RPMI8226 (cell line): ENCODE results near the gene GDPD4.

Experiments
- DNase-seq: peaks from one replicate; pipeline ENCODE4 v3.0.0-alpha.2; 2015

GDPD4 gene

GRCh38 chr11:77203901-77204753 is 97.4 kb downstream of the GDPD4 start:
- DNase-seq = no peak

GRCh38 chr11:77202941-77203900 is 98.3 kb downstream of the GDPD4 start:
- no peak for DNase-seq

GRCh38 chr11:77201991-77202841 is 99.3 kb downstream of the GDPD4 start:
- DNase-seq = no peak

GRCh38 chr11:77201370-77201769 is 100.1 kb downstream of the GDPD4 start:
- no peak for DNase-seq

- DNase-seq = no peak
Measured at GRCh38 chr11:77200351-77201268, 100.9 kb downstream of the GDPD4 start.

GRCh38 chr11:77199137-77199745 is 102.2 kb downstream of the GDPD4 start:
- no peak for DNase-seq

- DNase-seq = peak; percentile 60
Measured at GRCh38 chr11:77198440-77198849, 103.0 kb downstream of the GDPD4 start.

- DNase-seq = no peak
Measured at GRCh38 chr11:77197626-77198320, 103.7 kb downstream of the GDPD4 start.

GRCh38 chr11:77196961-77197360 is 104.5 kb downstream of the GDPD4 start:
- no peak for DNase-seq

GRCh38 chr11:77195071-77195755 is 106.3 kb downstream of the GDPD4 start:
- DNase-seq = no peak

- DNase-seq = no peak
Measured at GRCh38 chr11:77193911-77194830, 107.3 kb downstream of the GDPD4 start.

GRCh38 chr11:77193167-77193566 is 108.3 kb downstream of the GDPD4 start:
- DNase-seq = no peak

- DNase-seq = peak; percentile 93
Measured at GRCh38 chr11:77191823-77192495, 109.5 kb downstream of the GDPD4 start.

GRCh38 chr11:77191429-77191822 is 110.1 kb downstream of the GDPD4 start:
- no peak for DNase-seq

GRCh38 chr11:77190331-77191075 is 111.0 kb downstream of the GDPD4 start:
- DNase-seq = no peak

- no peak for DNase-seq
Measured at GRCh38 chr11:77189588-77190210, 111.8 kb downstream of the GDPD4 start.
